Heart left ventricle (tissue), 13 donors: ENCODE measurements around the gene LTB.

Experiments used
- POLR2A ChIP-seq, 2 donors: fragments of 450-650 bp; IDR thresholded peaks; one replicate each; pipeline ENCODE4 v1.6.1; 2017; ENCODE audit warnings: antibody characterized with exemption in 2 of 2, mild to moderate bottlenecking in 2 of 2, moderate library complexity in 2 of 2
- TF ChIP-seq, protein P1 (sequence below), 12 donors: fragments of 200-600 bp; sonication (generic) in 4 of 12; IDR thresholded peaks; one replicate each; pipeline versions ENCODE4 v1.5.0 to v1.8.0; 2018 to 2022; ENCODE audit warnings: antibody characterized with exemption in 12 of 12, mild to moderate bottlenecking in 5 of 12
- donor health status: ischemic (EF 13 %, LVEDD 7.1; RV severe dilation, severe dysfunction).
- donor health status: DM: no; HTN: yes; CAD: no.
- donor health status: DM: no; HTN: no; CAD: no.
- donor health status: ischemic (EF 25% LVEDD 6.9; RV normal size, moderate dysfunction).
- donor health status: ischemic (EF 25% LVEDD 5.7; RV mildly dilated, moderate dysfunction).
- donor health status: ischemic (EF 35%, LVEDD 5.7; RV mildly dilated, moderate dysfunction).
- donor health status: nonischemic (EF 11% LVEDD 7.7; RV severe dilation, severe dysfunction).
- donor health status: DM: yes; HTN: yes; CAD: no.
- donor health status: PGD.
- donor health status: ischemic (EF 29% LVEDD 5.4; RV normal size, mild dysfunction).
- donor health status: nonischemic (EF 23%, LVEDD 6.1; RV moderate dilation, normal function).

DNA sequence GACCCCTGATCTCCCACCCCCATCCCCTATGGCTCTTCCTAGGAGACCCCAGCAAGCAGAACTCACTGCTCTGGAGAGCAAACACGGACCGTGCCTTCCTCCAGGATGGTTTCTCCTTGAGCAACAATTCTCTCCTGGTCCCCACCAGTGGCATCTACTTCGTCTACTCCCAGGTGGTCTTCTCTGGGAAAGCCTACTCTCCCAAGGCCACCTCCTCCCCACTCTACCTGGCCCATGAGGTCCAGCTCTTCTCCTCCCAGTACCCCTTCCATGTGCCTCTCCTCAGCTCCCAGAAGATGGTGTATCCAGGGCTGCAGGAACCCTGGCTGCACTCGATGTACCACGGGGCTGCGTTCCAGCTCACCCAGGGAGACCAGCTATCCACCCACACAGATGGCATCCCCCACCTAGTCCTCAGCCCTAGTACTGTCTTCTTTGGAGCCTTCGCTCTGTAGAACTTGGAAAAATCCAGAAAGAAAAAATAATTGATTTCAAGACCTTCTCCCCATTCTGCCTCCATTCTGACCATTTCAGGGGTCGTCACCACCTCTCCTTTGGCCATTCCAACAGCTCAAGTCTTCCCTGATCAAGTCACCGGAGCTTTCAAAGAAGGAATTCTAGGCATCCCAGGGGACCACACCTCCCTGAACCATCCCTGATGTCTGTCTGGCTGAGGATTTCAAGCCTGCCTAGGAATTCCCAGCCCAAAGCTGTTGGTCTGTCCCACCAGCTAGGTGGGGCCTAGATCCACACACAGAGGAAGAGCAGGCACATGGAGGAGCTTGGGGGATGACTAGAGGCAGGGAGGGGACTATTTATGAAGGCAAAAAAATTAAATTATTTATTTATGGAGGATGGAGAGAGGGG, 8.8 kb downstream of the LTB start:
- TF ChIP-seq, protein P1, sequence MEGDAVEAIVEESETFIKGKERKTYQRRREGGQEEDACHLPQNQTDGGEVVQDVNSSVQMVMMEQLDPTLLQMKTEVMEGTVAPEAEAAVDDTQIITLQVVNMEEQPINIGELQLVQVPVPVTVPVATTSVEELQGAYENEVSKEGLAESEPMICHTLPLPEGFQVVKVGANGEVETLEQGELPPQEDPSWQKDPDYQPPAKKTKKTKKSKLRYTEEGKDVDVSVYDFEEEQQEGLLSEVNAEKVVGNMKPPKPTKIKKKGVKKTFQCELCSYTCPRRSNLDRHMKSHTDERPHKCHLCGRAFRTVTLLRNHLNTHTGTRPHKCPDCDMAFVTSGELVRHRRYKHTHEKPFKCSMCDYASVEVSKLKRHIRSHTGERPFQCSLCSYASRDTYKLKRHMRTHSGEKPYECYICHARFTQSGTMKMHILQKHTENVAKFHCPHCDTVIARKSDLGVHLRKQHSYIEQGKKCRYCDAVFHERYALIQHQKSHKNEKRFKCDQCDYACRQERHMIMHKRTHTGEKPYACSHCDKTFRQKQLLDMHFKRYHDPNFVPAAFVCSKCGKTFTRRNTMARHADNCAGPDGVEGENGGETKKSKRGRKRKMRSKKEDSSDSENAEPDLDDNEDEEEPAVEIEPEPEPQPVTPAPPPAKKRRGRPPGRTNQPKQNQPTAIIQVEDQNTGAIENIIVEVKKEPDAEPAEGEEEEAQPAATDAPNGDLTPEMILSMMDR (IDR thresholded peaks at IDR 0.05): no peak
- no peak for TF ChIP-seq POLR2A (IDR thresholded peaks at IDR 0.05)
